HG03378 (cell line): ENCODE results near the gene MYCBP2.
"Not testable (repeated sequence)": the region's sequence is repeated elsewhere in the genome, so short reads cannot be mapped to it uniquely, and the experiment has no call there.

Experiments
- ATAC-seq: cut with Tn5 transposase; IDR thresholded peaks from one replicate; pipeline ENCODE4 v1.9.1; 2021; ENCODE audit warnings: mild to moderate bottlenecking, moderate library complexity; ENCODE audit not compliant: unreplicated experiment

The MYCBP2 gene

GRCh38 chr13:77337159-77337558, 10.3 kb upstream of the MYCBP2 start:
- no peak for ATAC-seq

DNA sequence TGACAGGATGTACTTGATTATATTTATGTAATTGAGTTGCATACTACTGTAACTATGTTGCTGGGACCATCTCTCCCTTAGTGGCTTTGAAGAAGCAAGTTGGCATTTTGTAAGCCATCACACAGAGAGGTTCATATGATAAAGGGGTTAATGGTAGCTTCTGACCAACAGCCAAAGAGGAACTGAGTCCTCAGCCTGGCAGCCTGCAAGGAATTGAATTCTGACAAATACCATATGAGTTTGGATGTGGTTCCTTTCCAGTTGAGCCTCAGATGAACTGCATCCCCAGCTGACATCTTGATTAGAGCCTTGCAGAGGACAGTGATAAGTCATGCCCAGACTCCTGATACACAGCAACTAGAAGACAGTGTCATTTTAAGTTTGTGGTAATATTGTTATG, 8.6 kb upstream of the MYCBP2 start:
- ATAC-seq, result no peak

DNA sequence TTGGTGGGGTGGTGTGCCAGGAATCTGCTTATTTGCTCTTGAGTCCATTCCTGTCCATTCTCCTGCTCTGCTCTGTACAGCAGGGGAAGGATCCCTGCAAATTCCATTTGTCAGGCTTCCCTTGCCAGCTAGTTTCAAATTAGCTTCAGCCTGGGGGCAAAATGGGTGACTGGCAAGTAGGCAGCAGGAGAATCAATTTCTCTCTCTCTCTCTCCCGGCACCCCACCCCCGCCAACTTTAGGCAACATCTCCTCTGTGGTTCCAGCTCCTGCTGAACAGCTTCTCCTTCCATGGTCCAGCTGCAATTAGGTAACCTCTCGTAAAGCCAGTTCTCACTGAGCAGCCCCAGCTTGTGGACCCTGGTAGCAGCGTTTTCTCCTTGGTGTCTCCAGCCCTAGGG, 6.7 kb upstream of the MYCBP2 start:
- no peak for ATAC-seq

DNA sequence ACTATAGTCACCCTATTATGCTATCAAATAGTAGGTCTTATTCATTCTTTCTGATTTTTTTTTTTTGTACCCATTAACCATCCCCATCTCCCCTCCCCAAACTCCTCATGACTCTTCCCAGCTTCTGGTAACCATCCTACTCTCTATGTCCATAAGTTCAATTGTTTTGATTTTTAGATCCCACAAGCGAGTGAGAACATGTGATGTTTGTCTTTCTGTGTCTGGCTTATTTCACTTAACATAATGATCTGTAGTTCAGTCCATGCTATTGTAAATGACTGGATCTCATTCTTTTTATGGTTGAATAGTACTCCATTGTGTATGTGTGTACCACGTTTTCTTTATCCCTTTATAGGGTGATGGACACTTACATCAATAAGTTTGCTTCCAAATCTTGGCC, 4.5 kb upstream of the MYCBP2 start:
- ATAC-seq, result no peak

- ATAC-seq, result no peak
Observed at GRCh38 chr13:77329911-77330584, 3.2 kb upstream of the MYCBP2 start.

- peak; percentile 71 for ATAC-seq
Observed at GRCh38 chr13:77329133-77329910, 2.4 kb upstream of the MYCBP2 start.

DNA sequence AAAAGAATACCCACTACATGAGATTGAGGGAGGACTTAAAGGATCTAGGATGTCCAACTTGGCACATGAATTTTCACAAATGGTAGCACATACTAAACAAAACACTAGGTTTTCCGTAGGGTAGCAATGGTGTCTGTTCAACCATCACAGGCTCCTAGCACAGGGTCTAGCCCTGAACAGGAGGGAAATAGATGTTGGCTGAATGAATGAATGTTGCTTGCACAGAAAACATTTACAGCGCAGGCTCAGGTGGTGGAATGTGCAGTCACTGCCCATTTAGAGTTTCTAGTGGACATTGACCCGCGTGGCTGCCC, 1.9 kb upstream of the MYCBP2 start:
- peak; percentile 18 for ATAC-seq

- ATAC-seq, result no peak
Observed at GRCh38 chr13:77325371-77325980, 1.4 kb downstream of the MYCBP2 start.

DNA sequence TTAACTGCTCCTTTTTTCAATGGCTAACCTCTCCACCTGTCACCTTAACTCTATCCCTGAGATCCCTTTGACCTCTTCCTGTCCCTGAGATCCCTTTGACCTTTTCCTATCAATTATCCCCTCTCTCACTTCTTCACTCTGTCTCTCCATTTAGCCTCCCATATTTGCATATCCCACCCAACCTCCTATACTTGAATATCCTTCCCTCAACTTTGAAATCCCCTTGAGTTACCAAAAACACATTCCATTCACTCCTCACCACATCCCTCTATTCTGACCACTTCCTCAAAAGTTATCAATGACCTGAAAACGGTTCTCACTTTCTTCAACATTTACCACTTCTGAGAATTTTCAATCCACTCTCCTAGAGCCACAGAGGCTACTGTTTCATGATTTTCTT, 3.0 kb downstream of the MYCBP2 start:
- ATAC-seq, result no peak

- no peak for ATAC-seq
Observed at GRCh38 chr13:77319536-77319935, 7.4 kb downstream of the MYCBP2 start.

GRCh38 chr13:77318741-77319140, 8.2 kb downstream of the MYCBP2 start:
- ATAC-seq, result no peak

- no peak for ATAC-seq
Observed at GRCh38 chr13:77316430-77316829, 10.5 kb downstream of the MYCBP2 start.

DNA sequence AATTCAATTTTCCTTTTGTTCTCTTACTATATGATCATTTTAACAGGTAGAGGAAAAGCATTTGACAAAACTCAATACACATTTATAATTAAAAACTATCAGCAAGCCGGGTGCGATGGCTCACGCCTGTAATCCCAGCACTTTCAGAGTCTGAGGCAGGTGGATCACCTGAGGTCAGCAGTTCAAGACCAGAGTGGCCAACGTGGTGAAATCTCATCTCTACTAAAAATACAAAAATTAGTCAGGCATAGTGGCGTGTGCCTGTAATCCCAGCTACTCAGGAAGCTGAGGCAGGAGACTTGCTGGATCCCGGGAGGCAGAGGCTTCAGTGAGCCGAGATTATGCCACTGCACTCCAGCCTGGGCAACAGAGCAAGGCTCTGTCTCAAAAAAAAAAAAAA, 11.4 kb downstream of the MYCBP2 start:
- not testable (repeated sequence) for ATAC-seq

GRCh38 chr13:77313923-77314322, 13.0 kb downstream of the MYCBP2 start:
- ATAC-seq, result no peak

GRCh38 chr13:77312311-77312710, 14.6 kb downstream of the MYCBP2 start:
- ATAC-seq, result no peak

DNA sequence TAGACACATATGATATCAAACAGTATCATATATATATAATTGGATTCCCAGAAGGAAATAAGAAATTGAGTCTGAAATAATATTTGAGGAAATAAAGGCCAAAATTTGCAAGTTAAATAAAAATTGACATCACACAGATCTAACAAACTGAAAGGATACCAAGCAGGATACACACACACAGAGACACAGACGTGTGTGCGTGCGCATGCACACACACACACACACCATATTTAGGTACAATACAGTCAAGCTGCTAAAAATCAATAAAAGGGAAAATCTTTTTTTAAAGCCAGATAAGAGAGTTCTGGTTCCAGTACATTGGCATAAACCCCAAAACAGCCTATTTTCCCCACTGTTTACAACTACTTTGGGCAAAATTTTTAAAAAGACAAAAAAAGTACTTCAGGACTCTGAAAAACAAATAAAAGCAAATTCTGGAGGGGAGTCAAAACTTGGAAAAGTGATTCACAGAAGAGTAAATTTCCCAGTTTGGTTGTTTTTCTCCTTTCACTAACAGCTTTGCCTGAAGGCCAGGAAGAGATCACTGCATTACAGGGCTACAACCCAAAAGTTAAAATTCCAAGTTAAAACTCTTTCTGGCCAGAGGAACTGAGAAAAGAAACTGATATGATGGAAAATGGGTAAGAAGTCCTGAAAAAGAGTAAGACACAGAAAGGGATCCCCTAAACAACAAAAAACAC, 16.2 kb downstream of the MYCBP2 start:
- no peak for ATAC-seq

GRCh38 chr13:77310161-77310560, 16.7 kb downstream of the MYCBP2 start:
- ATAC-seq, result no peak

GRCh38 chr13:77309254-77309653, 17.6 kb downstream of the MYCBP2 start:
- ATAC-seq, result no peak

DNA sequence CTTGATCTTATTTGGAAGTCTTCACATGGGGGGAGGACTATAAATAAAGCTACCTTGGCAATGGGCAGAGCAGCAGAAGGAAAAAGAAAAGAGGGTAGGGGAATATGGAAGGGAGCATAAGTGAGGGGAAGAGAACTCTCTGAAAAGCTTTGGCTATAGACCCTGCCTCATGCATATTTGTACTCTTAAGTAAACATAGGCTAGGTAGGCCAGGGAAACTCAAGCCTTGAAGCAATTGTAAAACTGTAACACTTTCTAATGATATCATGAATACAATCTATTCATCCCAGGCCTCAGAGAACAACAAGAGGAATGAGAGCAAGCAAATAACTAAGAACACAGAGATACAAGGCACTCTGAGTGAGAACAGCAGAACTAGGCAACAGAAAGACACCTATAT, 20.4 kb downstream of the MYCBP2 start:
- ATAC-seq, result no peak

GRCh38 chr13:77305266-77305665, 21.6 kb downstream of the MYCBP2 start:
- no peak for ATAC-seq

- no peak for ATAC-seq
Observed at GRCh38 chr13:77300176-77301037, 26.5 kb downstream of the MYCBP2 start.
